ENCODE results near the gene LAMB4. TPM values are rescaled to one million over a fixed set of nuclear protein-coding genes. Genes with fewer than 3 reads are reported as not detected.

LAMB4 gene
- total RNA-seq, 1 experiment from 2014 or later: not detected

GRCh38 chr7:108094933-108095710 lies 35.0 kb downstream of the LAMB4 start:
- Histone ChIP-seq H3K36me3 (no peaks in the 10 kb centered on the region), H3K4me3 (no peak overlapping the region), H3K27me3 (no peaks in the 10 kb centered on the region), H3K9me3 (no peaks in the 10 kb centered on the region)
- peak; percentile 79 for DNase-seq

- no peak for DNase-seq
- Histone ChIP-seq H3K27me3 (no peaks in the 10 kb centered on the region), H3K36me3 (no peaks in the 10 kb centered on the region), H3K4me3 (no peak overlapping the region), H3K9me3 (no peaks in the 10 kb centered on the region)
Observed at GRCh38 chr7:108094346-108094745, 35.8 kb downstream of the LAMB4 start.

- no peaks in the 10 kb centered on the region for H3K27me3 ChIP-seq
- no peaks in the 10 kb centered on the region for H3K9me3 ChIP-seq
- DNase-seq: no peak
- no peak overlapping the region for H3K4me3 ChIP-seq
- H3K36me3 ChIP-seq: no peaks in the 10 kb centered on the region
Observed at GRCh38 chr7:108093851-108094331, 36.3 kb downstream of the LAMB4 start.

- no peaks in the 10 kb centered on the region for H3K36me3 ChIP-seq
- DNase-seq: no peak
Observed at GRCh38 chr7:108093341-108093740, 36.8 kb downstream of the LAMB4 start.

GRCh38 chr7:108091461-108091831 lies 38.7 kb downstream of the LAMB4 start:
- Histone ChIP-seq H3K9me3 (no peaks in the 10 kb centered on the region), H3K27me3 (no peaks in the 10 kb centered on the region), H3K4me3 (no peak overlapping the region), H3K36me3 (no peaks in the 10 kb centered on the region)
- no peak for DNase-seq

More at GRCh38 chr7:108093341-108093740, 36.8 kb downstream of the LAMB4 start:
- Histone ChIP-seq H3K4me3 (no peak overlapping the region), H3K27me3 (no peaks in the 10 kb centered on the region), H3K9me3 (no peaks in the 10 kb centered on the region)

GRCh38 chr7:108090791-108091460 lies 39.2 kb downstream of the LAMB4 start:
- H3K27me3 ChIP-seq: no peaks in the 10 kb centered on the region
- DNase-seq: no peak

GRCh38 chr7:108089381-108089780 lies 40.8 kb downstream of the LAMB4 start:
- no peak overlapping the region for H3K4me3 ChIP-seq
- H3K27me3 ChIP-seq: no peaks in the 10 kb centered on the region
- no peaks in the 10 kb centered on the region for H3K36me3 ChIP-seq
- H3K9me3 ChIP-seq: no peaks in the 10 kb centered on the region
- DNase-seq: no peak

More at GRCh38 chr7:108090791-108091460, 39.2 kb downstream of the LAMB4 start:
- H3K4me3 ChIP-seq: no peak overlapping the region
- no peaks in the 10 kb centered on the region for H3K9me3 ChIP-seq
- H3K36me3 ChIP-seq: no peaks in the 10 kb centered on the region

- no peaks in the 10 kb centered on the region for H3K36me3 ChIP-seq
Observed at GRCh38 chr7:108088729-108089128, 41.4 kb downstream of the LAMB4 start.

GRCh38 chr7:108087778-108088177 lies 42.4 kb downstream of the LAMB4 start:
- DNase-seq: no peak
- Histone ChIP-seq H3K27me3 (no peaks in the 10 kb centered on the region), H3K4me3 (no peak overlapping the region), H3K9me3 (no peaks in the 10 kb centered on the region), H3K36me3 (no peaks in the 10 kb centered on the region)

More at GRCh38 chr7:108088729-108089128, 41.4 kb downstream of the LAMB4 start:
- DNase-seq: no peak
- H3K4me3 ChIP-seq: no peak overlapping the region
- no peaks in the 10 kb centered on the region for H3K9me3 ChIP-seq
- no peaks in the 10 kb centered on the region for H3K27me3 ChIP-seq

- no peak overlapping the region for H3K4me3 ChIP-seq
- DNase-seq: no peak
Observed at GRCh38 chr7:108086962-108087361, 43.2 kb downstream of the LAMB4 start.

GRCh38 chr7:108086546-108086945 lies 43.6 kb downstream of the LAMB4 start:
- no peak for DNase-seq
- Histone ChIP-seq H3K4me3 (no peak overlapping the region), H3K36me3 (no peaks in the 10 kb centered on the region), H3K9me3 (no peaks in the 10 kb centered on the region), H3K27me3 (no peaks in the 10 kb centered on the region)

More at GRCh38 chr7:108086962-108087361, 43.2 kb downstream of the LAMB4 start:
- Histone ChIP-seq H3K36me3 (no peaks in the 10 kb centered on the region), H3K9me3 (no peaks in the 10 kb centered on the region), H3K27me3 (no peaks in the 10 kb centered on the region)

GRCh38 chr7:108083980-108084379 lies 46.2 kb downstream of the LAMB4 start:
- Histone ChIP-seq H3K4me3 (no peak overlapping the region), H3K9me3 (no peaks in the 10 kb centered on the region), H3K27me3 (no peaks in the 10 kb centered on the region), H3K36me3 (no peaks in the 10 kb centered on the region)
- DNase-seq: no peak

- H3K36me3 ChIP-seq: no peaks in the 10 kb centered on the region
- H3K27me3 ChIP-seq: no peaks in the 10 kb centered on the region
- H3K4me3 ChIP-seq: no peak overlapping the region
- DNase-seq: peak; percentile 82
- no peaks in the 10 kb centered on the region for H3K9me3 ChIP-seq
Observed at GRCh38 chr7:108079648-108080591, 50.2 kb downstream of the LAMB4 start.

- no peak for DNase-seq
- no peak overlapping the region for H3K4me3 ChIP-seq
Observed at GRCh38 chr7:108079276-108079647, 50.9 kb downstream of the LAMB4 start.

GRCh38 chr7:108078691-108079090 lies 51.5 kb downstream of the LAMB4 start:
- Histone ChIP-seq H3K4me3 (no peak overlapping the region), H3K27me3 (no peaks in the 10 kb centered on the region), H3K36me3 (no peaks in the 10 kb centered on the region), H3K9me3 (no peaks in the 10 kb centered on the region)
- DNase-seq: no peak

More at GRCh38 chr7:108079276-108079647, 50.9 kb downstream of the LAMB4 start:
- Histone ChIP-seq H3K36me3 (no peaks in the 10 kb centered on the region), H3K27me3 (no peaks in the 10 kb centered on the region), H3K9me3 (no peaks in the 10 kb centered on the region)

- no peak for DNase-seq
- H3K27me3 ChIP-seq: no peaks in the 10 kb centered on the region
- no peaks in the 10 kb centered on the region for H3K9me3 ChIP-seq
- H3K4me3 ChIP-seq: no peak overlapping the region
- H3K36me3 ChIP-seq: no peaks in the 10 kb centered on the region
Observed at GRCh38 chr7:108078211-108078673, 51.9 kb downstream of the LAMB4 start.

GRCh38 chr7:108077709-108078108 lies 52.5 kb downstream of the LAMB4 start:
- H3K4me3 ChIP-seq: no peak overlapping the region
- no peaks in the 10 kb centered on the region for H3K36me3 ChIP-seq
- DNase-seq: no peak
- H3K27me3 ChIP-seq: no peaks in the 10 kb centered on the region
- H3K9me3 ChIP-seq: no peaks in the 10 kb centered on the region

Data from MG63 (cell line).